H9 (cell line): Measurements from ENCODE around the gene BBX. TPM values are rescaled to one million over a fixed set of nuclear protein-coding genes. Genes with fewer than 3 reads are reported as not detected.

Experiments used
- DNase-seq: peaks from one replicate; pipeline ENCODE4 v3.0.0-alpha.2; 2017
- H2AFZ ChIP-seq: one replicate; pipeline ENCODE4 v1.6.1; 2013; ENCODE audit warnings: mild to moderate bottlenecking, low read length, control low read depth, moderate library complexity
- H2AK5ac ChIP-seq: 2 replicates; pipeline ENCODE4 v1.6.1; 2013; ENCODE audit warnings: low read length, control low read depth, mixed read lengths; ENCODE audit not compliant: insufficient read length
- H2BK120ac ChIP-seq: one replicate; pipeline ENCODE4 v1.6.1; 2013; ENCODE audit warnings: low read depth, mild to moderate bottlenecking, low read length, control low read depth, inconsistent platforms; ENCODE audit not compliant: poor library complexity, severe bottlenecking
- H2BK12ac ChIP-seq: 2 replicates; pipeline ENCODE4 v1.6.1; 2013; ENCODE audit warnings: low read length, control low read depth, mixed read lengths, low read depth; ENCODE audit not compliant: insufficient read length
- H2BK15ac ChIP-seq: 2 replicates; pipeline ENCODE4 v1.6.1; 2013; ENCODE audit warnings: low read depth, low read length, control low read depth
- H2BK20ac ChIP-seq: one replicate; pipeline ENCODE4 v1.6.1; 2013; ENCODE audit warnings: low read depth, mild to moderate bottlenecking, low read length, control low read depth, inconsistent platforms; ENCODE audit not compliant: poor library complexity, severe bottlenecking
- H2BK5ac ChIP-seq: 2 replicates; pipeline ENCODE4 v1.6.1; 2013; ENCODE audit warnings: low read length, control low read depth, mixed read lengths; ENCODE audit not compliant: insufficient read length
- H3K14ac ChIP-seq: 2 replicates; pipeline ENCODE4 v1.6.1; 2013; ENCODE audit warnings: low read length, control low read depth; ENCODE audit not compliant: insufficient read depth
- H3K18ac ChIP-seq: 2 replicates; pipeline ENCODE4 v1.6.1; 2013; ENCODE audit warnings: low read depth, mild to moderate bottlenecking, mixed read lengths, low read length, control low read depth; ENCODE audit not compliant: insufficient read length
- H3K23ac ChIP-seq: 2 replicates; pipeline ENCODE4 v1.6.1; 2013; ENCODE audit warnings: low read length, control low read depth, mixed read lengths, low read depth; ENCODE audit not compliant: insufficient read length
- H3K23me2 ChIP-seq: 2 replicates; pipeline ENCODE4 v1.6.1; 2013; ENCODE audit warnings: low read depth, mild to moderate bottlenecking, mixed read lengths, low read length, control low read depth; ENCODE audit not compliant: insufficient read length, poor library complexity, severe bottlenecking
- H3K27ac ChIP-seq: 2 replicates; pipeline ENCODE4 v1.5.1; 2013; ENCODE audit warnings: low read length, control low read depth, mixed read lengths, low read depth; ENCODE audit not compliant: insufficient read length
- H3K27me3 ChIP-seq: 2 replicates; pipeline ENCODE4 v1.6.1; 2013; ENCODE audit warnings: low read length, control low read depth, inconsistent platforms; ENCODE audit not compliant: insufficient read depth
- H3K4ac ChIP-seq: 2 replicates; pipeline ENCODE4 v1.6.1; 2013; ENCODE audit warnings: low read depth, mild to moderate bottlenecking, control low read depth, inconsistent platforms, low read length, moderate library complexity
- H3K4me1 ChIP-seq: 2 replicates; pipeline ENCODE4 v1.6.1; 2013; ENCODE audit warnings: low read length, control low read depth, inconsistent platforms; ENCODE audit not compliant: insufficient read depth
- H3K4me2 ChIP-seq: 2 replicates; pipeline ENCODE4 v1.6.1; 2013; ENCODE audit warnings: low read length, control low read depth, mixed read lengths; ENCODE audit not compliant: insufficient read length, insufficient read depth
- H3K56ac ChIP-seq: 2 replicates; pipeline ENCODE4 v1.6.1; 2013; ENCODE audit warnings: low read depth, mild to moderate bottlenecking, mixed read lengths, low read length, control low read depth; ENCODE audit not compliant: insufficient read length
- H3K79me1 ChIP-seq: 2 replicates; pipeline ENCODE4 v1.6.1; 2013; ENCODE audit warnings: low read depth, mild to moderate bottlenecking, moderate library complexity, low read length, control low read depth, inconsistent platforms; ENCODE audit not compliant: insufficient read depth, poor library complexity, severe bottlenecking
- H3K79me2 ChIP-seq: 2 replicates; pipeline ENCODE4 v1.6.1; 2013; ENCODE audit warnings: low read length, control low read depth, inconsistent platforms; ENCODE audit not compliant: insufficient read depth
- H3K9ac ChIP-seq: 2 replicates; pipeline ENCODE4 v1.6.1; 2013; ENCODE audit warnings: low read length, control low read depth, mixed read lengths; ENCODE audit not compliant: insufficient read length; ENCODE audit errors: extremely low read depth
- H3K9me3 ChIP-seq: one replicate; pipeline ENCODE4 v1.6.1; 2013; ENCODE audit warnings: low read depth, low read length, inconsistent platforms; ENCODE audit not compliant: control insufficient read depth
- H3T11ph ChIP-seq: one replicate; pipeline ENCODE4 v1.6.1; 2013; ENCODE audit warnings: mild to moderate bottlenecking, low read length, control low read depth, inconsistent platforms
- H4K20me1 ChIP-seq: one replicate; pipeline ENCODE4 v1.6.1; 2013; ENCODE audit not compliant: control insufficient read depth, insufficient read length, insufficient read depth
- H4K5ac ChIP-seq: 2 replicates; pipeline ENCODE4 v1.6.1; 2013; ENCODE audit warnings: low read depth, mild to moderate bottlenecking, mixed read lengths, low read length, control low read depth; ENCODE audit not compliant: insufficient read length
- H4K8ac ChIP-seq: replicated peaks from 2 replicates; pipeline ENCODE4 v1.6.1; 2013; ENCODE audit warnings: low read length, control low read depth, mixed read lengths, low read depth; ENCODE audit not compliant: insufficient read length
- H4K91ac ChIP-seq: 2 replicates; pipeline ENCODE4 v1.6.1; 2013; ENCODE audit warnings: low read depth, mild to moderate bottlenecking, moderate library complexity, mixed read lengths, low read length, control low read depth; ENCODE audit not compliant: insufficient read length
- H3K27ac Mint-ChIP-seq, 3 experiments: 2 replicates in 2 of 3; 3 replicates in 1 of 3; pipeline ENCODE4 v1.8.0; 2020 to 2021; ENCODE audit warnings: mixed read lengths in 3 of 3, mild to moderate bottlenecking in 1 of 3, moderate library complexity in 1 of 3
- H3K27me3 Mint-ChIP-seq: 2 replicates; pipeline ENCODE4 v1.8.0; 2021; ENCODE audit warnings: low read depth, mild to moderate bottlenecking, moderate library complexity, mixed read lengths
- H3K36me3 Mint-ChIP-seq, 3 experiments: 2 replicates in 2 of 3; 3 replicates in 1 of 3; pipeline ENCODE4 v1.8.0; 2020 to 2021; ENCODE audit warnings: low read depth in 3 of 3, mixed read lengths in 3 of 3; ENCODE audit not compliant: insufficient read depth in 1 of 3
- H3K4me1 Mint-ChIP-seq, 2 experiments: 2 replicates each; pipeline ENCODE4 v1.8.0; 2020; ENCODE audit warnings: mixed read lengths in 2 of 2
- H3K4me3 Mint-ChIP-seq, 2 experiments: 2 replicates in 1 of 2; 3 replicates in 1 of 2; pipeline ENCODE4 v1.8.0; 2020 to 2021; ENCODE audit warnings: mild to moderate bottlenecking in 2 of 2, mixed read lengths in 2 of 2, moderate library complexity in 1 of 2
- H3K9me3 Mint-ChIP-seq, 2 experiments: 2 replicates in 1 of 2; 3 replicates in 1 of 2; pipeline ENCODE4 v1.8.0; 2020; ENCODE audit warnings: mild to moderate bottlenecking in 2 of 2, mixed read lengths in 2 of 2, moderate library complexity in 1 of 2
- total RNA-seq: library from RNA; stranded (reverse); gene quantifications from 2 replicates; pipeline ENCODE4 v1.2.1, GENCODE V29; 2021
- TF ChIP-seq, protein P1 (sequence below): fragments of 200-600 bp; sonication (generic); conservative IDR thresholded peaks from 3 replicates; pipeline ENCODE4 v1.8.0; 2021; ENCODE audit warnings: antibody characterized with exemption, mild to moderate bottlenecking

The BBX gene
- total RNA-seq, 1 experiment from 2014 or later = 34.8 TPM

DNA sequence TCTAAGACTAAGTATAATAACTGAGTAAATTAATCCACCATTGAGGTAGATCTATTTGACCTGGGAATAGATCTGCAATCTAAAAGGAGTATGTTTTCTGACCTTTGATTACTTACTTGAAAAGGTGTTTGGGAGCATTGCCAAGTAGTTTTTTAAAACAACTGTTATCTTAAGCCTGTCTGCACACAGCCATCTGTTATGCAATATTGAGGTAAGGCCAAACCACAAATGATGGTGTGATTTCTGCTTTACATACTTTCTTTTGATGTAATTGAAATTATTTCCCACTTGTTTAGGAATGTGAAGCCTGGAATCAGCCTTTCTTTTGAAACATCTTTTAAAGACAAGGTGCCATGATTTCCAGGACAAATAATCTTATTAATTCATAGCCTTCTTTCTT is 274.0 kb downstream of the BBX start:
- no peak overlapping the region for H3K27ac Mint-ChIP-seq
- Histone ChIP-seq H2AFZ (no peak overlapping the region), H3K18ac (no peak overlapping the region), H4K8ac (no peak overlapping the region), H4K5ac (no peak overlapping the region), H3K23me2 (no peaks in the 10 kb centered on the region), H2BK5ac (no peak overlapping the region), H4K20me1 (no peaks in the 10 kb centered on the region), H3K4ac (no peak overlapping the region), H2AK5ac (no peak overlapping the region), H3K79me2 (no peaks in the 10 kb centered on the region), H3K56ac (no peak overlapping the region), H2BK20ac (no peak overlapping the region), H2BK120ac (no peak overlapping the region), H2BK15ac (no peak overlapping the region), H3K4me2 (no peak overlapping the region), H4K91ac (no peak overlapping the region), H3K14ac (no peak overlapping the region), H2BK12ac (no peak overlapping the region), H3K9ac (no peak overlapping the region), H3K9me3 (no peaks in the 10 kb centered on the region), H3K79me1 (no peaks in the 10 kb centered on the region), H3K27me3 (no peaks in the 10 kb centered on the region), H3K23ac (no peak overlapping the region), H3T11ph (no peak overlapping the region), H3K27ac (no peak overlapping the region), H3K4me1 (no peaks in the 10 kb centered on the region)
- DNase-seq = no peak
- H3K4me3 Mint-ChIP-seq = no peak overlapping the region
- TF ChIP-seq, protein P1, sequence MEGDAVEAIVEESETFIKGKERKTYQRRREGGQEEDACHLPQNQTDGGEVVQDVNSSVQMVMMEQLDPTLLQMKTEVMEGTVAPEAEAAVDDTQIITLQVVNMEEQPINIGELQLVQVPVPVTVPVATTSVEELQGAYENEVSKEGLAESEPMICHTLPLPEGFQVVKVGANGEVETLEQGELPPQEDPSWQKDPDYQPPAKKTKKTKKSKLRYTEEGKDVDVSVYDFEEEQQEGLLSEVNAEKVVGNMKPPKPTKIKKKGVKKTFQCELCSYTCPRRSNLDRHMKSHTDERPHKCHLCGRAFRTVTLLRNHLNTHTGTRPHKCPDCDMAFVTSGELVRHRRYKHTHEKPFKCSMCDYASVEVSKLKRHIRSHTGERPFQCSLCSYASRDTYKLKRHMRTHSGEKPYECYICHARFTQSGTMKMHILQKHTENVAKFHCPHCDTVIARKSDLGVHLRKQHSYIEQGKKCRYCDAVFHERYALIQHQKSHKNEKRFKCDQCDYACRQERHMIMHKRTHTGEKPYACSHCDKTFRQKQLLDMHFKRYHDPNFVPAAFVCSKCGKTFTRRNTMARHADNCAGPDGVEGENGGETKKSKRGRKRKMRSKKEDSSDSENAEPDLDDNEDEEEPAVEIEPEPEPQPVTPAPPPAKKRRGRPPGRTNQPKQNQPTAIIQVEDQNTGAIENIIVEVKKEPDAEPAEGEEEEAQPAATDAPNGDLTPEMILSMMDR = no peak
- peaks cover 11 to 31% (median 20%) of the 10 kb centered on the region in 3 experiments; a peak in 6 of 7 replicates for H3K36me3 Mint-ChIP-seq
- no peaks in the 10 kb centered on the region for H3K9me3 Mint-ChIP-seq
- H3K27me3 Mint-ChIP-seq = no peaks in the 10 kb centered on the region
- no peaks in the 10 kb centered on the region for H3K4me1 Mint-ChIP-seq
